ENCODE measurements around the gene NUDT14. TPM values are rescaled to one million over a fixed set of nuclear protein-coding genes. Genes with fewer than 3 reads are reported as not detected.

Gene NUDT14
- total RNA-seq, 1 experiment from 2014 or later: 30.1 TPM

- Histone ChIP-seq H4K20me1 (ENCODE audit: insufficient read depth, low read depth, low read length) (no peaks in the 10 kb centered on the region), H3K79me2 (ENCODE audit: low read length) (no peaks in the 10 kb centered on the region), H3K9me2 (replicated peaks; ENCODE audit: insufficient read depth, low read length) (no peaks in the 10 kb centered on the region), H3K27me3 (ENCODE audit: low read length) (no peaks in the 10 kb centered on the region), H3K9ac (ENCODE audit: low read length) (no peak overlapping the region), H2AFZ (ENCODE audit: low read length) (no peak overlapping the region), H3K9me3 (ENCODE audit: low read length) (no peaks in the 10 kb centered on the region), H3K4me2 (ENCODE audit: low read depth, low read length, poor library complexity, severe bottlenecking) (no peak overlapping the region), H3K4me3 (ENCODE audit: low read length) (no peak overlapping the region), H3K36me3 (ENCODE audit: insufficient read depth, low read length) (no peaks in the 10 kb centered on the region), H3K27ac (ENCODE audit: low read length) (no peak overlapping the region), H3K4me1 (ENCODE audit: low read length) (no peaks in the 10 kb centered on the region)
- no peak for DNase-seq
Measured at GRCh38 chr14:105223260-105223659, 42.1 kb upstream of the NUDT14 start.

DNA sequence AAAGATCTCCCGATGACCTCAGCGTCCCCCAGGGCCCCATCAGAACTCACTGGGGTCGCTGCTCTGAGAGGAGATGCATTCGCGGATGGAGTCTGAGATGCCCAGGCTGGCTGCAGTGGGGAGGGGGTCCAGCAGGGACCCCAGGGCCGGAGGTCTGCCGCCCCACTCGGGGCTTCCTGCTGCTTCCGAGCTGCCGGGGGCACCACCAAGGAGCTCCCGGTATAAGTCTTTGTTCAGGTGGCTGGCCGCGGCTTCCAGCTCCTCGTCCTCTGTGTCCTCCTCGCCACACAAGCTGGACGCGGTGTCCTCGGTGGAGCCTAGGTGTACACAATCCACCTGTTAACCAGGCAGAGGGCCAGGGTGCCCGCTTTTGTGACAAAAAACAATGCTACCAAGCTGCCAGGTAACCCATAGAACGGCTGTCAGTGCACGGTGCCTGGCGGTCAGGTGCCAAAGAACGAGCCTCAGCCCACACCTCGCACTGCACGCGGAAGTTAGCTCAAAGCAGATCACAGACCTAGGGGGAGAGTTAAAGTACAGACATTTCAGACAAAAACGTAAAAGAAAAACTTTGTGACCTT, 40.6 kb upstream of the NUDT14 start:
- no peaks in the 10 kb centered on the region for H3K9me3 ChIP-seq (ENCODE audit: low read length)
- H4K20me1 ChIP-seq (ENCODE audit: insufficient read depth, low read depth, low read length): no peaks in the 10 kb centered on the region
- H3K79me2 ChIP-seq (ENCODE audit: low read length): no peaks in the 10 kb centered on the region
- H3K9ac ChIP-seq (ENCODE audit: low read length): no peak overlapping the region
- H3K9me2 ChIP-seq (replicated peaks; ENCODE audit: insufficient read depth, low read length): no peaks in the 10 kb centered on the region
- H3K4me1 ChIP-seq (ENCODE audit: low read length): no peaks in the 10 kb centered on the region
- H3K4me3 ChIP-seq (ENCODE audit: low read length): no peak overlapping the region
- no peaks in the 10 kb centered on the region for H3K27me3 ChIP-seq (ENCODE audit: low read length)
- no peak overlapping the region for H3K27ac ChIP-seq (ENCODE audit: low read length)
- no peak overlapping the region for H3K4me2 ChIP-seq (ENCODE audit: low read depth, low read length, poor library complexity, severe bottlenecking)
- no peak for DNase-seq
- H3K36me3 ChIP-seq (ENCODE audit: insufficient read depth, low read length): no peaks in the 10 kb centered on the region
- no peak overlapping the region for H2AFZ ChIP-seq (ENCODE audit: low read length)

GRCh38 chr14:105220699-105221597, 39.8 kb upstream of the NUDT14 start:
- no peaks in the 10 kb centered on the region for H3K9me3 ChIP-seq (ENCODE audit: low read length)
- no peak overlapping the region for H2AFZ ChIP-seq (ENCODE audit: low read length)
- no peaks in the 10 kb centered on the region for H3K9me2 ChIP-seq (replicated peaks; ENCODE audit: insufficient read depth, low read length)
- no peaks in the 10 kb centered on the region for H4K20me1 ChIP-seq (ENCODE audit: insufficient read depth, low read depth, low read length)
- H3K9ac ChIP-seq (ENCODE audit: low read length): no peak overlapping the region
- no peak overlapping the region for H3K27ac ChIP-seq (ENCODE audit: low read length)
- no peak overlapping the region for H3K4me3 ChIP-seq (ENCODE audit: low read length)
- H3K79me2 ChIP-seq (ENCODE audit: low read length): no peaks in the 10 kb centered on the region
- no peaks in the 10 kb centered on the region for H3K4me1 ChIP-seq (ENCODE audit: low read length)
- H3K27me3 ChIP-seq (ENCODE audit: low read length): no peaks in the 10 kb centered on the region
- no peak overlapping the region for H3K4me2 ChIP-seq (ENCODE audit: low read depth, low read length, poor library complexity, severe bottlenecking)
- H3K36me3 ChIP-seq (ENCODE audit: insufficient read depth, low read length): no peaks in the 10 kb centered on the region
- DNase-seq: no peak

GRCh38 chr14:105219753-105220152, 38.6 kb upstream of the NUDT14 start:
- H3K36me3 ChIP-seq (ENCODE audit: insufficient read depth, low read length): no peaks in the 10 kb centered on the region
- no peaks in the 10 kb centered on the region for H3K4me1 ChIP-seq (ENCODE audit: low read length)
- DNase-seq: no peak

GRCh38 chr14:105219043-105219612, 38.0 kb upstream of the NUDT14 start:
- Histone ChIP-seq H3K4me2 (ENCODE audit: low read depth, low read length, poor library complexity, severe bottlenecking) (no peak overlapping the region), H3K4me1 (ENCODE audit: low read length) (no peaks in the 10 kb centered on the region), H3K79me2 (ENCODE audit: low read length) (no peaks in the 10 kb centered on the region), H2AFZ (ENCODE audit: low read length) (no peak overlapping the region), H3K9me3 (ENCODE audit: low read length) (no peaks in the 10 kb centered on the region), H3K9ac (ENCODE audit: low read length) (no peak overlapping the region), H3K9me2 (replicated peaks; ENCODE audit: insufficient read depth, low read length) (no peaks in the 10 kb centered on the region), H3K36me3 (ENCODE audit: insufficient read depth, low read length) (no peaks in the 10 kb centered on the region), H3K27ac (ENCODE audit: low read length) (no peak overlapping the region), H4K20me1 (ENCODE audit: insufficient read depth, low read depth, low read length) (no peaks in the 10 kb centered on the region), H3K4me3 (ENCODE audit: low read length) (no peak overlapping the region), H3K27me3 (ENCODE audit: low read length) (no peaks in the 10 kb centered on the region)
- DNase-seq: no peak

More at GRCh38 chr14:105219753-105220152, 38.6 kb upstream of the NUDT14 start:
- Histone ChIP-seq H3K9ac (ENCODE audit: low read length) (no peak overlapping the region), H3K79me2 (ENCODE audit: low read length) (no peaks in the 10 kb centered on the region), H3K9me2 (replicated peaks; ENCODE audit: insufficient read depth, low read length) (no peaks in the 10 kb centered on the region), H4K20me1 (ENCODE audit: insufficient read depth, low read depth, low read length) (no peaks in the 10 kb centered on the region), H3K27me3 (ENCODE audit: low read length) (no peaks in the 10 kb centered on the region), H3K4me2 (ENCODE audit: low read depth, low read length, poor library complexity, severe bottlenecking) (no peak overlapping the region), H3K27ac (ENCODE audit: low read length) (no peak overlapping the region), H3K9me3 (ENCODE audit: low read length) (no peaks in the 10 kb centered on the region), H3K4me3 (ENCODE audit: low read length) (no peak overlapping the region), H2AFZ (ENCODE audit: low read length) (no peak overlapping the region)

DNA sequence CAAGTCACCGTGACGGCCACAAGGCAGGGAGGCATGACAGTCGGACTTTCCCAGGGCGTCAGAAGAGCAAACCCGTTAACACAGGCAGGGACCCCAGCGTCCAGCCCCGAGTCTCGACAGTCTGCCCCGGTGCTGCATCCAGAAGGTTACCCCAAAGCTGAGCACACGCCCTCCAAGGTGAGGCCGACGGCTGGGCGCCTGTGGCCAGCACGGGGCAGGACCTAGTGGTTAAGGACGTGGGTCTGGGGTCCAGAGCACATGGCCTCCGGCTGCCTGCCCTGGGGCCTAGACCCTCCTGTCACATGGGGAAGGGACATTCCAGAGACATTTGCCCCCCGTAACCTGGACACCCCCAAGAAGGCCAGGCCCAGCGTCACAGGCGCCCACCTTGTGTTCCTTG, 37.5 kb upstream of the NUDT14 start:
- Histone ChIP-seq H2AFZ (ENCODE audit: low read length) (no peak overlapping the region), H4K20me1 (ENCODE audit: insufficient read depth, low read depth, low read length) (no peaks in the 10 kb centered on the region), H3K4me3 (ENCODE audit: low read length) (no peak overlapping the region), H3K79me2 (ENCODE audit: low read length) (no peaks in the 10 kb centered on the region), H3K4me1 (ENCODE audit: low read length) (no peaks in the 10 kb centered on the region), H3K27me3 (ENCODE audit: low read length) (no peaks in the 10 kb centered on the region), H3K27ac (ENCODE audit: low read length) (no peak overlapping the region), H3K9me2 (replicated peaks; ENCODE audit: insufficient read depth, low read length) (no peaks in the 10 kb centered on the region), H3K4me2 (ENCODE audit: low read depth, low read length, poor library complexity, severe bottlenecking) (no peak overlapping the region), H3K9me3 (ENCODE audit: low read length) (no peaks in the 10 kb centered on the region), H3K36me3 (ENCODE audit: insufficient read depth, low read length) (no peaks in the 10 kb centered on the region), H3K9ac (ENCODE audit: low read length) (no peak overlapping the region)
- DNase-seq: no peak

- Histone ChIP-seq H3K9ac (ENCODE audit: low read length) (no peak overlapping the region), H3K79me2 (ENCODE audit: low read length) (no peaks in the 10 kb centered on the region), H3K4me1 (ENCODE audit: low read length) (no peaks in the 10 kb centered on the region), H4K20me1 (ENCODE audit: insufficient read depth, low read depth, low read length) (no peaks in the 10 kb centered on the region), H3K36me3 (ENCODE audit: insufficient read depth, low read length) (no peaks in the 10 kb centered on the region), H3K27ac (ENCODE audit: low read length) (no peak overlapping the region), H3K9me2 (replicated peaks; ENCODE audit: insufficient read depth, low read length) (no peaks in the 10 kb centered on the region), H3K4me3 (ENCODE audit: low read length) (no peak overlapping the region), H3K4me2 (ENCODE audit: low read depth, low read length, poor library complexity, severe bottlenecking) (no peak overlapping the region), H2AFZ (ENCODE audit: low read length) (no peak overlapping the region), H3K9me3 (ENCODE audit: low read length) (no peaks in the 10 kb centered on the region), H3K27me3 (ENCODE audit: low read length) (no peaks in the 10 kb centered on the region)
- no peak for DNase-seq
Measured at GRCh38 chr14:105217774-105218173, 36.7 kb upstream of the NUDT14 start.

DNA sequence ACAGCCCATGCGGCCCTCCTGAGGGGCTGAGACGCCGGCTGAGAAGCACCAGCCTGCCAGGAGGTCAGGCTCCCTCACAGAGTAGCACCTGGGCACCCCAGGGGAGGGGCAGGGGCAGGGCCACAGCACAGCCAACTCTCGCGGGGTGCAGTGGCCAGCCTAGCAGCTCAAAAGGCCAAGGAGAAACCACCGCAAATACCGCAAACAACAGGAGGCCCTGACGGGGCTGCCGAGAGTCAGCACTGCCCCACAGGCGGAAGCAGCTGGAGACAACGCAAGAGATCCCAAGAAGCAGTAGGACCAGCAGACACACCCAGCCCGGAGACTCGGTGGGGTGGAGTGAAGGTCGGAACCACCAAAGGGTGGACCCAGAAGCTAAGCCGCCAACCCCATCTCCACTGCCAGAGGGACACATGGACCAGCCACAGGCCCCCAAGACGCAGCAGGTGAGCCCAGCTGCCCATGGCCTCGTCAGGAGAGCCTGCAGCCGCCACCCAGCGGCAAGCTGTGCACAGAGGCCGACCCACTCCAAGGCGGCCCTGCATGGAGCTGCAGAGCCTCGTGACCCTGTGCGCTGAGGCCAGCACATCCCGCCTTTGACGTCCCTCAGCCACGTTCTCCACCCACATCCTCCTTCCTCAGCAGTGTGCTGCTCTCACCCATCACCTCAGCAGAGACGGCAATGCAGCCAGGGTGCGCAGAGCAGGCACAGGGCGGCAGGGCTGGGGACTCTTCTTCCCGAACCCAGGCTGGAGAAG, 35.6 kb upstream of the NUDT14 start:
- H3K4me3 ChIP-seq (ENCODE audit: low read length): no peak overlapping the region
- no peaks in the 10 kb centered on the region for H4K20me1 ChIP-seq (ENCODE audit: insufficient read depth, low read depth, low read length)
- H3K4me2 ChIP-seq (ENCODE audit: low read depth, low read length, poor library complexity, severe bottlenecking): no peak overlapping the region

More for the DNA sequence above, 35.6 kb upstream of the NUDT14 start:
- no peak for DNase-seq
- H3K36me3 ChIP-seq (ENCODE audit: insufficient read depth, low read length): no peaks in the 10 kb centered on the region
- H2AFZ ChIP-seq (ENCODE audit: low read length): no peak overlapping the region
- no peaks in the 10 kb centered on the region for H3K79me2 ChIP-seq (ENCODE audit: low read length)
- H3K9me3 ChIP-seq (ENCODE audit: low read length): no peaks in the 10 kb centered on the region
- no peaks in the 10 kb centered on the region for H3K9me2 ChIP-seq (replicated peaks; ENCODE audit: insufficient read depth, low read length)
- H3K9ac ChIP-seq (ENCODE audit: low read length): no peak overlapping the region
- H3K4me1 ChIP-seq (ENCODE audit: low read length): no peaks in the 10 kb centered on the region
- no peaks in the 10 kb centered on the region for H3K27me3 ChIP-seq (ENCODE audit: low read length)
- no peak overlapping the region for H3K27ac ChIP-seq (ENCODE audit: low read length)

All from Karpas-422 (cell line).